SK-N-SH (cell line): ENCODE measurements around the gene MAPKAPK3. TPM values are rescaled to one million over a fixed set of nuclear protein-coding genes. Genes with fewer than 3 reads are reported as not detected.

Experiments
- CTCF ChIA-PET: fragments of 300-600, 350-600 bp; formaldehyde crosslinking; extraction: SDS; loops from one replicate; lab custom pipeline; 2021; lab: Yijun Ruan, JAX
- POLR2A ChIA-PET: fragments of 350-600 bp; sonication (Branson Sonifier 250); formaldehyde crosslinking; extraction: SDS; loops from one replicate; lab custom pipeline; 2020; ENCODE audit warnings: antibody characterized with exemption, inconsistent platforms; lab: Yijun Ruan, JAX
- DNase-seq: peaks from one replicate; pipeline ENCODE4 v3.0.0; 2012
- H2AFZ ChIP-seq: fragments of 200-600 bp; sonication (generic); 2 replicates; pipeline ENCODE4 v1.8.1; 2016; ENCODE audit warnings: antibody characterized with exemption, mild to moderate bottlenecking, low read depth
- H3F3A ChIP-seq: fragments of 200-600 bp; sonication (generic); replicated peaks from 2 replicates; pipeline ENCODE3; 2016; ENCODE audit warnings: antibody characterized with exemption, mild to moderate bottlenecking; ENCODE audit not compliant: insufficient read depth
- H3K27ac ChIP-seq, 2 experiments: fragments of 200-500 bp in 1 of 2; fragments of 200-600 bp in 1 of 2; sonication (Bioruptor generic) in 1 of 2; sonication (generic), shearing (Covaris generic) in 1 of 2; 2 replicates each; pipeline versions ENCODE4 v1.5.1 to v1.6.1; 2014 to 2016; ENCODE audit warnings: low read depth in 2 of 2, inconsistent platforms in 1 of 2, low read length in 1 of 2, mild to moderate bottlenecking in 1 of 2, mixed read lengths in 1 of 2
- H3K27me3 ChIP-seq: fragments of 200-600 bp; sonication (generic), shearing (Covaris generic); 2 replicates; pipeline ENCODE4 v1.6.1; 2016; ENCODE audit warnings: mixed run types; ENCODE audit not compliant: insufficient read depth
- H3K36me3 ChIP-seq, 2 experiments: fragments of 200-500 bp in 1 of 2; fragments of 200-600 bp in 1 of 2; sonication (Bioruptor generic) in 1 of 2; sonication (generic) in 1 of 2; replicated peaks in 1 of 2; 2 replicates each; pipeline versions ENCODE3 to v1.5.1; 2014 to 2016; ENCODE audit warnings: low read length in 1 of 2, mild to moderate bottlenecking in 1 of 2; ENCODE audit not compliant: insufficient read depth in 2 of 2, control insufficient read depth in 1 of 2
- H3K4me1 ChIP-seq, 2 experiments: fragments of 200-500 bp in 1 of 2; fragments of 200-600 bp in 1 of 2; sonication (Bioruptor generic) in 1 of 2; sonication (generic), shearing (Covaris generic) in 1 of 2; 2 replicates each; pipeline versions ENCODE4 v1.5.1 to v1.6.1; 2014 to 2016; ENCODE audit warnings: low read depth in 1 of 2, low read length in 1 of 2, mixed run types in 1 of 2; ENCODE audit not compliant: insufficient read depth in 2 of 2, control insufficient read depth in 1 of 2
- H3K4me2 ChIP-seq: fragments of 200-600 bp; sonication (generic), shearing (Covaris generic); 2 replicates; pipeline ENCODE4 v1.6.1; 2017; ENCODE audit warnings: mixed run types
- H3K4me3 ChIP-seq, 2 experiments: fragments of 200-500 bp in 1 of 2; fragments of 200-600 bp in 1 of 2; sonication (Bioruptor generic) in 1 of 2; sonication (generic), shearing (Covaris generic) in 1 of 2; 2 replicates each; pipeline versions ENCODE4 v1.5.1 to v1.8.1; 2014 to 2016; ENCODE audit warnings: low read depth in 2 of 2, inconsistent platforms in 1 of 2, low read length in 1 of 2, mild to moderate bottlenecking in 1 of 2, mixed read lengths in 1 of 2, moderate library complexity in 1 of 2
- H3K79me2 ChIP-seq: fragments of 200-600 bp; sonication (generic); 2 replicates; pipeline ENCODE4 v1.8.1; 2017; ENCODE audit warnings: mild to moderate bottlenecking; ENCODE audit not compliant: insufficient read depth
- H3K9ac ChIP-seq: fragments of 200-600 bp; sonication (generic); 2 replicates; pipeline ENCODE4 v1.6.1; 2017; ENCODE audit warnings: mixed run types
- H3K9me2 ChIP-seq: fragments of 200-600 bp; sonication (generic); 2 replicates; pipeline ENCODE4 v1.6.1; 2017; ENCODE audit warnings: mixed run types
- H3K9me3 ChIP-seq: fragments of 200-600 bp; sonication (generic); 2 replicates; pipeline ENCODE4 v1.6.1; 2017; ENCODE audit warnings: mixed run types, mild to moderate bottlenecking, moderate library complexity
- H4K20me1 ChIP-seq: fragments of 200-600 bp; sonication (generic); 2 replicates; pipeline ENCODE4 v1.6.1; 2017; ENCODE audit warnings: mild to moderate bottlenecking, mixed run types; ENCODE audit not compliant: insufficient read depth
- CHD2 ChIP-seq: fragments of 150-350 bp; IDR thresholded peaks from 2 replicates; pipeline ENCODE4 v1.6.1; 2018; ENCODE audit warnings: low read length; ENCODE audit not compliant: partially characterized antibody
- ELF1 ChIP-seq: IDR thresholded peaks from 2 replicates; pipeline ENCODE4 v1.4.0; 2012
- FOSL2 ChIP-seq: IDR thresholded peaks from 2 replicates; pipeline ENCODE4 v1.4.0; 2012; ENCODE audit warnings: low read depth, mild to moderate bottlenecking, moderate library complexity, borderline replicate concordance
- FOXM1 ChIP-seq: IDR thresholded peaks from 2 replicates; pipeline ENCODE4 v1.4.0; 2012; ENCODE audit warnings: low read depth, mild to moderate bottlenecking
- GABPA ChIP-seq: IDR thresholded peaks from 2 replicates; pipeline ENCODE4 v1.4.0; 2012; ENCODE audit warnings: low read depth, mild to moderate bottlenecking
- MEF2A ChIP-seq: IDR thresholded peaks from 2 replicates; pipeline ENCODE4 v1.4.0; 2012; ENCODE audit warnings: low read depth, borderline replicate concordance
- NRF1 ChIP-seq: IDR thresholded peaks from 2 replicates; pipeline ENCODE4 v1.6.1; 2012; ENCODE audit warnings: low read depth, mild to moderate bottlenecking, low read length
- POLR2AphosphoS5 ChIP-seq: IDR thresholded peaks from 2 replicates; pipeline ENCODE4 v1.6.1; 2012; ENCODE audit warnings: low read depth, low read length
- RCOR1 ChIP-seq: fragments of 150-350 bp; IDR thresholded peaks from 2 replicates; pipeline ENCODE4 v1.6.1; 2017; ENCODE audit warnings: antibody characterized with exemption, low read length
- RFX5 ChIP-seq: IDR thresholded peaks from 2 replicates; pipeline ENCODE4 v1.6.1; 2012; ENCODE audit warnings: mild to moderate bottlenecking, improper control_type of control experiment, low read length
- RXRA ChIP-seq: IDR thresholded peaks from 2 replicates; pipeline ENCODE4 v1.4.0; 2012; ENCODE audit warnings: low read depth, mild to moderate bottlenecking, borderline replicate concordance
- SMC3 ChIP-seq: IDR thresholded peaks from 2 replicates; pipeline ENCODE4 v1.6.1; 2012; ENCODE audit warnings: low read depth, low read length, improper control_type of control experiment
- TAF1 ChIP-seq: IDR thresholded peaks from 2 replicates; pipeline ENCODE4 v1.6.1; 2012; ENCODE audit warnings: low read depth, mild to moderate bottlenecking, low read length, moderate library complexity, borderline replicate concordance
- TEAD4 ChIP-seq: IDR thresholded peaks from 2 replicates; pipeline ENCODE4 v1.4.0; 2012; ENCODE audit warnings: mild to moderate bottlenecking, borderline replicate concordance; ENCODE audit not compliant: insufficient read depth
- WGBS: methylation state at CpG from one replicate; pipeline ENCODE4 v1.1.6; 2017; ENCODE audit warnings: low lambda C conversion rate; 5-methylcytosine and 5-hydroxymethylcytosine counted together
- polyA plus RNA-seq, 3 experiments: library from polyadenylated mRNA; depleted of rRNA; stranded (reverse); fragments of >200 nt; gene quantifications; 2 replicates each; pipeline ENCODE4 v1.2.3, GENCODE V29; 2012
- TF ChIP-seq, protein P1 (sequence below): IDR thresholded peaks from 2 replicates; pipeline ENCODE4 v1.4.0; 2012; ENCODE audit warnings: low read depth, borderline replicate concordance
- TF ChIP-seq, protein P2 (sequence below): IDR thresholded peaks from 2 replicates; pipeline ENCODE4; 2012
- TF ChIP-seq, protein P3 (sequence below): fragments of 200-600 bp; sonication (generic); IDR thresholded peaks from 2 replicates; pipeline ENCODE4 v1.6.1; 2017; ENCODE audit warnings: antibody characterized with exemption, mild to moderate bottlenecking, moderate library complexity

The MAPKAPK3 gene
- polyA plus RNA-seq, 1 of the 3 experiments (the other 2 are of a cell fraction), result 29.4 TPM

DNA sequence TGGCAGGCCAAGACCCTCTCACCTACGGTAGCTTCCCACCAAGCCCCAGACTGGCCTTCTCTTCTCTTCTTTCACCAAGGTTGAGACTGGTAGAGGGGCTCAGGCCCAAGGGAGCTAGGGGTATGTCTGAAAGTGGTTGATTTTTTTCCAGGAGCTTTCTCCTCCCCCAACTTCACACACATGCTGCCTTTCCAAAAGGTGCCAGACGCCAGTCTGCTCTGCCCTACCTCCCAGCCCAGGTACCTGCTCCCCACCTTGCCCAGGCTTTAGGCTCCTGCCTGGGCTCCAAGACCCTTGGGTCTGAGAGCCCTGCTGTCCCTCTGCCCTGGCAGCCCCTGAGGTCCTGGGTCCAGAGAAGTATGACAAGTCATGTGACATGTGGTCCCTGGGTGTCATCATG is 28.4 kb downstream of the MAPKAPK3 start:
- no peaks in the 10 kb centered on the region for H4K20me1 ChIP-seq
- H3K4me2 ChIP-seq, result no peak overlapping the region
- H3K4me1 ChIP-seq, result peaks cover 0 to 26% of the 10 kb centered on the region in 2 experiments; a peak in 1 of 4 replicates
- WGBS, result 100% methylated on average over 2 of the region's 2 CpGs
- no peaks in the 10 kb centered on the region for H3K9me2 ChIP-seq
- no peaks in the 10 kb centered on the region for H3K79me2 ChIP-seq
- peaks cover 0 to 2% of the 10 kb centered on the region in 2 experiments for H3K36me3 ChIP-seq
- no peak overlapping the region for H3K9ac ChIP-seq
- H3F3A ChIP-seq, result no peaks in the 10 kb centered on the region
- no peaks in the 10 kb centered on the region for H3K27me3 ChIP-seq
- no peak for DNase-seq
- H3K9me3 ChIP-seq, result no peaks in the 10 kb centered on the region
- TF ChIP-seq ELF1 (no peak), RFX5 (no peak), RCOR1 (no peak), RXRA (no peak), NRF1 (no peak), FOXM1 (no peak)
- TF ChIP-seq, protein P1, sequence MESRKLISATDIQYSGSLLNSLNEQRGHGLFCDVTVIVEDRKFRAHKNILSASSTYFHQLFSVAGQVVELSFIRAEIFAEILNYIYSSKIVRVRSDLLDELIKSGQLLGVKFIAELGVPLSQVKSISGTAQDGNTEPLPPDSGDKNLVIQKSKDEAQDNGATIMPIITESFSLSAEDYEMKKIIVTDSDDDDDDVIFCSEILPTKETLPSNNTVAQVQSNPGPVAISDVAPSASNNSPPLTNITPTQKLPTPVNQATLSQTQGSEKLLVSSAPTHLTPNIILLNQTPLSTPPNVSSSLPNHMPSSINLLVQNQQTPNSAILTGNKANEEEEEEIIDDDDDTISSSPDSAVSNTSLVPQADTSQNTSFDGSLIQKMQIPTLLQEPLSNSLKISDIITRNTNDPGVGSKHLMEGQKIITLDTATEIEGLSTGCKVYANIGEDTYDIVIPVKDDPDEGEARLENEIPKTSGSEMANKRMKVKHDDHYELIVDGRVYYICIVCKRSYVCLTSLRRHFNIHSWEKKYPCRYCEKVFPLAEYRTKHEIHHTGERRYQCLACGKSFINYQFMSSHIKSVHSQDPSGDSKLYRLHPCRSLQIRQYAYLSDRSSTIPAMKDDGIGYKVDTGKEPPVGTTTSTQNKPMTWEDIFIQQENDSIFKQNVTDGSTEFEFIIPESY, result no peak
- H3K4me3 ChIP-seq, result no peak overlapping the region
- CTCF ChIA-PET, result interaction anchor here (0.9 to 13.2 kb wide), 2 partner anchors 29 to 73 kb away, joined by 3 to 171 read pairs; partner anchors contain the start of gene MAPKAPK3
- H2AFZ ChIP-seq, result no peak overlapping the region
- no peak overlapping the region for H3K27ac ChIP-seq
- POLR2A ChIA-PET, result no interaction called here

- DNase-seq, result peak; percentile 62
- Histone ChIP-seq H3K4me1 (peaks cover 0 to 26% of the 10 kb centered on the region in 2 experiments; a peak in 1 of 4 replicates), H4K20me1 (no peaks in the 10 kb centered on the region), H2AFZ (no peak overlapping the region), H3K4me2 (no peak overlapping the region), H3K79me2 (no peaks in the 10 kb centered on the region), H3K27me3 (no peaks in the 10 kb centered on the region), H3K36me3 (peaks cover 0 to 2% of the 10 kb centered on the region in 2 experiments), H3K27ac (peak overlapping the region in 1 of 2 experiments; percentile 22; a peak in 1 of 4 replicates), H3K9ac (no peak overlapping the region), H3K9me2 (no peaks in the 10 kb centered on the region), H3K4me3 (no peak overlapping the region), H3K9me3 (no peaks in the 10 kb centered on the region), H3F3A (no peaks in the 10 kb centered on the region)
- TF ChIP-seq CHD2, result no peak
- TF ChIP-seq FOSL2, result no peak
- TF ChIP-seq TAF1, result no peak
- no peak for TF ChIP-seq RFX5
- TF ChIP-seq SMC3, result no peak
- TF ChIP-seq, protein P2, sequence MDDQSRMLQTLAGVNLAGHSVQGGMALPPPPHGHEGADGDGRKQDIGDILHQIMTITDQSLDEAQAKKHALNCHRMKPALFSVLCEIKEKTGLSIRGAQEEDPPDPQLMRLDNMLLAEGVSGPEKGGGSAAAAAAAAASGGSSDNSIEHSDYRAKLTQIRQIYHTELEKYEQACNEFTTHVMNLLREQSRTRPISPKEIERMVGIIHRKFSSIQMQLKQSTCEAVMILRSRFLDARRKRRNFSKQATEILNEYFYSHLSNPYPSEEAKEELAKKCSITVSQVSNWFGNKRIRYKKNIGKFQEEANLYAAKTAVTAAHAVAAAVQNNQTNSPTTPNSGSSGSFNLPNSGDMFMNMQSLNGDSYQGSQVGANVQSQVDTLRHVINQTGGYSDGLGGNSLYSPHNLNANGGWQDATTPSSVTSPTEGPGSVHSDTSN, result no peak
- no peak for TF ChIP-seq TEAD4
- TF ChIP-seq, protein P3, sequence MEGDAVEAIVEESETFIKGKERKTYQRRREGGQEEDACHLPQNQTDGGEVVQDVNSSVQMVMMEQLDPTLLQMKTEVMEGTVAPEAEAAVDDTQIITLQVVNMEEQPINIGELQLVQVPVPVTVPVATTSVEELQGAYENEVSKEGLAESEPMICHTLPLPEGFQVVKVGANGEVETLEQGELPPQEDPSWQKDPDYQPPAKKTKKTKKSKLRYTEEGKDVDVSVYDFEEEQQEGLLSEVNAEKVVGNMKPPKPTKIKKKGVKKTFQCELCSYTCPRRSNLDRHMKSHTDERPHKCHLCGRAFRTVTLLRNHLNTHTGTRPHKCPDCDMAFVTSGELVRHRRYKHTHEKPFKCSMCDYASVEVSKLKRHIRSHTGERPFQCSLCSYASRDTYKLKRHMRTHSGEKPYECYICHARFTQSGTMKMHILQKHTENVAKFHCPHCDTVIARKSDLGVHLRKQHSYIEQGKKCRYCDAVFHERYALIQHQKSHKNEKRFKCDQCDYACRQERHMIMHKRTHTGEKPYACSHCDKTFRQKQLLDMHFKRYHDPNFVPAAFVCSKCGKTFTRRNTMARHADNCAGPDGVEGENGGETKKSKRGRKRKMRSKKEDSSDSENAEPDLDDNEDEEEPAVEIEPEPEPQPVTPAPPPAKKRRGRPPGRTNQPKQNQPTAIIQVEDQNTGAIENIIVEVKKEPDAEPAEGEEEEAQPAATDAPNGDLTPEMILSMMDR, result no peak
- no peak for TF ChIP-seq POLR2AphosphoS5
- TF ChIP-seq GABPA, result no peak
- TF ChIP-seq ELF1, result no peak
- TF ChIP-seq MEF2A, result no peak
- ChIA-PET POLR2A (no interaction called here), CTCF (interaction anchor here (0.6 to 13.2 kb wide), 5 partner anchors 20 to 741 kb away, joined by 3 to 171 read pairs (median 6); partner anchors contain the start of genes DOCK3 and MAPKAPK3)
- WGBS, result 78% methylated on average over 2 of the region's 6 CpGs
Measured at GRCh38 chr3:50648313-50648712, 31.4 kb downstream of the MAPKAPK3 start.
